Spleen (tissue), 7 donors: ENCODE data around the gene DUSP22.

Experiments used
- CTCF ChIP-seq, 11 experiments: fragments of 200-600 bp in 7 of 11; fragments of 450-650 bp in 4 of 11; sonication (generic) in 4 of 11; IDR thresholded peaks in 8 of 11; conservative IDR thresholded peaks in 3 of 11; 1 replicate in 7 of 11; 2 replicates in 4 of 11; pipeline versions ENCODE4 v1.4.0 to v1.8.0; 2016 to 2021; ENCODE audit warnings: antibody characterized with exemption in 11 of 11, inconsistent platforms in 4 of 11, mild to moderate bottlenecking in 1 of 11
- POLR2A ChIP-seq, 3 donors: fragments of 450-650 bp; IDR thresholded peaks; one replicate each; pipeline ENCODE4 v1.5.1; 2017; ENCODE audit warnings: antibody characterized with exemption in 3 of 3, mild to moderate bottlenecking in 1 of 3
- POLR2AphosphoS5 ChIP-seq, 3 donors: sonication (generic); formaldehyde crosslinking; IDR thresholded peaks; one replicate each; pipeline ENCODE4 v1.5.1; 2017; ENCODE audit warnings: antibody characterized with exemption in 3 of 3
- donor health status: DM: no; HTN: no; CAD: no; lungs with moderate emphysema.
- donor health status: DM: no; HTN: no; CAD: no.
- donor health status: DM: no; HTN: no; CAD: no.

GRCh38 chr6:335572-335971 lies 43.3 kb downstream of the DUSP22 start:
- TF ChIP-seq CTCF (IDR thresholded peaks at IDR 0.05 in 8 of 11, conservative IDR thresholded peaks at IDR 0.05 in 3 of 11), result no peak
- no peak for TF ChIP-seq POLR2A (IDR thresholded peaks at IDR 0.05)
- no peak for TF ChIP-seq POLR2AphosphoS5 (IDR thresholded peaks at IDR 0.05)
